K562 (cell line): ENCODE measurements around the gene ZNF761. TPM values are rescaled to one million over a fixed set of nuclear protein-coding genes. Genes with fewer than 3 reads are reported as not detected.

Experiments
- ELF1 ChIP-seq: fragments of 200-800 bp; sonication (Bioruptor generic); IDR thresholded peaks from 2 replicates; pipeline ENCODE4 v1.6.1; 2016; ENCODE audit warnings: missing genetic modification characterization, missing compliant biosample characterization
- HINFP ChIP-seq: fragments of 450-650 bp; conservative IDR thresholded peaks from 2 replicates; pipeline ENCODE4 v1.6.1; 2016; ENCODE audit warnings: missing genetic modification characterization, low read depth, mild to moderate bottlenecking, control low read depth, missing compliant biosample characterization
- ILF3 ChIP-seq: fragments of 450-650 bp; IDR thresholded peaks from 2 replicates; pipeline ENCODE4 v1.6.1; 2018; ENCODE audit warnings: antibody characterized with exemption, mild to moderate bottlenecking, moderate library complexity, borderline replicate concordance
- L3MBTL2 ChIP-seq: fragments of 450-650 bp; IDR thresholded peaks from 2 replicates; pipeline ENCODE4 v1.6.1; 2016; ENCODE audit warnings: mild to moderate bottlenecking, moderate library complexity
- PCBP2 ChIP-seq: fragments of 200-400 bp; formaldehyde crosslinking; IDR thresholded peaks from 2 replicates; pipeline ENCODE4 v1.6.1; 2018; ENCODE audit warnings: low read length, low read depth, mild to moderate bottlenecking, moderate library complexity; ENCODE audit not compliant: poor library complexity, severe bottlenecking
- PHF20 ChIP-seq: fragments of 450-650 bp; IDR thresholded peaks from 2 replicates; pipeline ENCODE4 v1.6.1; 2018; ENCODE audit not compliant: partially characterized antibody
- POLR2H ChIP-seq: IDR thresholded peaks from 2 replicates; pipeline ENCODE4 v1.6.1; 2016; ENCODE audit warnings: missing genetic modification characterization, low read depth, mild to moderate bottlenecking, control low read depth, missing compliant biosample characterization, moderate library complexity
- PPARD ChIP-seq: fragments of 250-450 bp; sonication (Bioruptor Pico); IDR thresholded peaks from 2 replicates; pipeline ENCODE4 v1.8.0; 2022; ENCODE audit warnings: inconsistent platforms, mild to moderate bottlenecking, moderate library complexity
- PRPF4 ChIP-seq: fragments of 200-400 bp; formaldehyde crosslinking; IDR thresholded peaks from one replicate; pipeline ENCODE4 v1.6.1; 2017; ENCODE audit warnings: low read length, low read depth, mild to moderate bottlenecking; ENCODE audit not compliant: insufficient read depth, poor library complexity, severe bottlenecking
- RBM39 ChIP-seq: fragments of 200-400 bp; formaldehyde crosslinking; optimal IDR thresholded peaks from 2 replicates; pipeline ENCODE3; 2018; ENCODE audit warnings: low read depth, low read length
- SAFB2 ChIP-seq: fragments of 200-400 bp; formaldehyde crosslinking; IDR thresholded peaks from 2 replicates; pipeline ENCODE4 v1.6.1; 2018; ENCODE audit warnings: borderline replicate concordance, low read length, low read depth, moderate library complexity; ENCODE audit not compliant: severe bottlenecking
- ZFP30 ChIP-seq: fragments of 250-450 bp; sonication (Bioruptor Pico); IDR thresholded peaks from 2 replicates; pipeline ENCODE4 v1.8.0; 2022; ENCODE audit warnings: moderate library complexity, mild to moderate bottlenecking, inconsistent platforms, borderline replicate concordance
- ZNF12 ChIP-seq: sonication (generic); formaldehyde crosslinking; IDR thresholded peaks from 2 replicates; pipeline ENCODE4 v1.4.0; 2020; ENCODE audit warnings: mild to moderate bottlenecking, missing genetic modification reagents
- ZNF239 ChIP-seq: fragments of 250-450 bp; sonication (Bioruptor Pico); IDR thresholded peaks from 2 replicates; pipeline ENCODE4 v1.4.0; 2020; ENCODE audit warnings: mild to moderate bottlenecking
- ZNF280B ChIP-seq: fragments of 250-450 bp; sonication (Bioruptor Pico); IDR thresholded peaks from 2 replicates; pipeline ENCODE4 v1.5.1; 2021; ENCODE audit warnings: mild to moderate bottlenecking
- ZNF445 ChIP-seq: fragments of 250-450 bp; sonication (Bioruptor Pico); IDR thresholded peaks from 2 replicates; pipeline ENCODE4 v1.4.0; 2020; ENCODE audit warnings: low read depth, mild to moderate bottlenecking, moderate library complexity
- ZZZ3 ChIP-seq: fragments of 450-650 bp; IDR thresholded peaks from 2 replicates; pipeline ENCODE4 v1.6.1; 2016; ENCODE audit warnings: antibody characterized with exemption, mild to moderate bottlenecking, moderate library complexity
- polyA plus RNA-seq, 8 experiments: library from polyadenylated mRNA; depleted of rRNA in 4 of 8; stranded (reverse) in 5 of 8; unstranded in 3 of 8; fragments of >200 nt; fragmentation: Nextera tagmentation in 2 of 8; fragmentation: Illumina TruSeq in 1 of 8; extraction: Ambion mirVana in 2 of 8; extraction: Trizol in 1 of 8; gene quantifications; 2 replicates each; pipeline versions ENCODE4 v1.2.1 to v1.2.3, GENCODE V29; 2011 to 2014; ENCODE audit warnings: inconsistent platforms in 1 of 8, missing spikeins in 1 of 8
- total RNA-seq, 7 experiments: library from RNA; depleted of rRNA in 6 of 7; stranded (reverse); fragments of >200 nt in 6 of 7; fragmentation: Illumina TruSeq in 2 of 7; extraction: Trizol in 2 of 7; gene quantifications; 2 replicates each; pipeline versions ENCODE4 v1.2.1 to v1.2.3, GENCODE V29; 2011 to 2021; ENCODE audit warnings: low replicate concordance in 1 of 7
- TF ChIP-seq, protein P1 (sequence below), 2 experiments: fragments of 250-450 bp in 1 of 2; fragments of 450-650 bp in 1 of 2; sonication (Bioruptor Pico) in 1 of 2; IDR thresholded peaks; 2 replicates each; pipeline versions ENCODE4 v1.6.1 to v1.8.0; 2016 to 2021; ENCODE audit warnings: mild to moderate bottlenecking in 2 of 2, moderate library complexity in 2 of 2, missing compliant biosample characterization in 1 of 2, missing genetic modification characterization in 1 of 2
- TF ChIP-seq, protein P2 (sequence below): fragments of 450-650 bp; IDR thresholded peaks from 2 replicates; pipeline ENCODE4 v1.7.0; 2016; ENCODE audit warnings: borderline replicate concordance

The ZNF761 gene
- total and polyA plus RNA-seq, 9 of the 15 experiments (the other 6 are each of a cell fraction or from before 2014, with no cell fraction given) = 10.3 to 30.2 (median 17.0) TPM

DNA sequence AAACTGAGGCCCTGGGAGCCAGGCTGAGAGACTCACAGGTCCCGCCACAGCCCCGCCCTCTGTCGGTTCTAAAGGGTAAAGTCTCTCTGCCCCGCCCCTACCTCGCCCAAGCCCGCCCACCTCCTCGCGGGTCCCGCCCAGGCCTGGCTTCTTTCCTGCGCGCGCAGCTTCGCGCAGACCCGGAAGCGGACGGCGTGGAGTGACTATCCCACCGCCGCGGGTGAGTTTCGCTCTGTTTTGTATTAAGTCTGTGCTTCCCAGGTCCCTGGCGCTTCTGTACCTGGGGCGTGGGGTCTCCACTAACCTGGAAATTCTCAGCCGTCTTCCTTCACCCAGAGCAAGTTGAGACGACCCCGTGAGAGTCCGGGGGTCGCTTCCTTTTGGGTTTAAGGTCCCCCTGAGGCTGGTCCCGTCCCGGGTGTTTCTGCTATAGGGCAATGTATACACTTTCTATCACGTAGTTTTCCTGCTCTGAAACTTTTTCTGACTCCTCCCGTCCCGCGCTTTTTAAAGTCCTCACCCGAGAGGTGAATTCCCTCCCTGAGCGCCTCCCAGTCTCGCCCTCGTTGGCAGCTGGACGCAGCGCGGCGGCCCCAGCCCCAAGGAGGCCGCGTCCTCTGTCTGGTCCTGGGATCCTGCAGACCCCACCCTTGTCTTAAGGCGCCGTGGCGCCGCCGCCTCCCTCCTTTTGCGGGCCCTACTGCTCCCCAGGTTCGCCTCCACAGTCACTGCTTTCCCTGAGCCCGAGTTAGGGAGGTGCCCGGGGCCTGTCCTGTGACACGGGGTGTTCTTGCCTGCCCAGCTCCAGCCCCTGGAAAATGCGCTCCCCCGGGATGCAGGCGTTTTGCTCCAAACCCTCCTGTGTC is 36.6 kb upstream of the ZNF761 start, which contains the start of gene ZNF765 (continued):
- TF ChIP-seq HINFP (tag) (no peak), ELF1 (tag) (peak; percentile 96), ZNF280B (CRISPR knock-in tag) (no peak), RBM39 (no peak), PRPF4 (no peak), ZNF12 (CRISPR knock-in tag) (no peak), ZFP30 (CRISPR knock-in tag) (no peak), ZNF445 (CRISPR knock-in tag) (no peak), POLR2H (tag) (peak; percentile 57), ILF3 (no peak), L3MBTL2 (peak; percentile 38), SAFB2 (no peak), PHF20 (peak; percentile 54), ZZZ3 (no peak), PPARD (CRISPR knock-in tag) (no peak), ZNF239 (CRISPR knock-in tag) (no peak), PCBP2 (no peak)
- TF ChIP-seq, protein P1, sequence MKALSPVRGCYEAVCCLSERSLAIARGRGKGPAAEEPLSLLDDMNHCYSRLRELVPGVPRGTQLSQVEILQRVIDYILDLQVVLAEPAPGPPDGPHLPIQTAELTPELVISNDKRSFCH (CRISPR knock-in tag; IDR thresholded peaks at IDR 0.05) = no peak
- TF ChIP-seq, protein P1 (tag; IDR thresholded peaks at IDR 0.05) = no peak
- TF ChIP-seq, protein P2, sequence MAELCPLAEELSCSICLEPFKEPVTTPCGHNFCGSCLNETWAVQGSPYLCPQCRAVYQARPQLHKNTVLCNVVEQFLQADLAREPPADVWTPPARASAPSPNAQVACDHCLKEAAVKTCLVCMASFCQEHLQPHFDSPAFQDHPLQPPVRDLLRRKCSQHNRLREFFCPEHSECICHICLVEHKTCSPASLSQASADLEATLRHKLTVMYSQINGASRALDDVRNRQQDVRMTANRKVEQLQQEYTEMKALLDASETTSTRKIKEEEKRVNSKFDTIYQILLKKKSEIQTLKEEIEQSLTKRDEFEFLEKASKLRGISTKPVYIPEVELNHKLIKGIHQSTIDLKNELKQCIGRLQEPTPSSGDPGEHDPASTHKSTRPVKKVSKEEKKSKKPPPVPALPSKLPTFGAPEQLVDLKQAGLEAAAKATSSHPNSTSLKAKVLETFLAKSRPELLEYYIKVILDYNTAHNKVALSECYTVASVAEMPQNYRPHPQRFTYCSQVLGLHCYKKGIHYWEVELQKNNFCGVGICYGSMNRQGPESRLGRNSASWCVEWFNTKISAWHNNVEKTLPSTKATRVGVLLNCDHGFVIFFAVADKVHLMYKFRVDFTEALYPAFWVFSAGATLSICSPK = no peak
